Activated CD4-positive, alpha-beta T cell treated with anti-CD3 and anti-CD28 coated beads for 36 hours (primary cell): ENCODE data around the gene VSIG10. TPM values are rescaled to one million over a fixed set of nuclear protein-coding genes. Genes with fewer than 3 reads are reported as not detected.
"Not testable (repeated sequence)": the region's sequence is repeated elsewhere in the genome, so short reads cannot be mapped to it uniquely, and the experiment has no call there.

ENCODE experiments used
- ATAC-seq: fragments of 200-7000 bp; cut with Tn5 transposase; one replicate; pipeline ENCODE4 v1.10.0; 2021; ENCODE audit warnings: mild to moderate bottlenecking, moderate library complexity
- CTCF ChIA-PET: fragments of 350-600 bp; sonication (Branson Sonifier 250); formaldehyde crosslinking; loops from one replicate; lab custom pipeline; 2021; ENCODE audit warnings: antibody characterized with exemption; lab: Charles Lee
- POLR2A ChIA-PET: fragments of 350-600 bp; sonication (Branson Sonifier 250); formaldehyde crosslinking; loops from one replicate; lab custom pipeline; 2021; ENCODE audit warnings: antibody characterized with exemption, inconsistent platforms; lab: Charles Lee
- DNase-seq: peaks from one replicate; pipeline ENCODE4 v3.0.0-alpha.2; 2020
- H3K27ac Mint-ChIP-seq: one replicate; pipeline ENCODE4 v1.8.0; 2021; ENCODE audit warnings: mixed read lengths
- H3K27me3 Mint-ChIP-seq: one replicate; pipeline ENCODE4 v1.8.0; 2021; ENCODE audit warnings: mixed read lengths
- H3K36me3 Mint-ChIP-seq: one replicate; pipeline ENCODE4 v1.8.0; 2021; ENCODE audit warnings: low read depth, mixed read lengths
- H3K4me1 Mint-ChIP-seq: one replicate; pipeline ENCODE4 v1.8.0; 2021; ENCODE audit warnings: mixed read lengths
- H3K4me3 Mint-ChIP-seq: one replicate; pipeline ENCODE4 v1.8.0; 2021; ENCODE audit warnings: mild to moderate bottlenecking, moderate library complexity, mixed read lengths
- H3K9me3 Mint-ChIP-seq: one replicate; pipeline ENCODE4 v1.8.0; 2021; ENCODE audit warnings: low read depth, mixed read lengths
- intact Hi-C, 2 experiments: fragments of 100-400 bp; cut with DNase I in 1 of 2; cut with micrococcal nuclease in 1 of 2; formaldehyde crosslinking; loops; one replicate each; pipeline versions ENCODE4 v1.14.2 to v1.15.1; 2022 to 2024; cut with DNase I, micrococcal nuclease
- total RNA-seq, 2 experiments: library from RNA; stranded (reverse); gene quantifications; one replicate each; pipeline ENCODE4 v1.2.3, GENCODE V29; 2021

Gene VSIG10
- total RNA-seq, 2 experiments from 2014 or later = 6.5 to 8.2 TPM

DNA sequence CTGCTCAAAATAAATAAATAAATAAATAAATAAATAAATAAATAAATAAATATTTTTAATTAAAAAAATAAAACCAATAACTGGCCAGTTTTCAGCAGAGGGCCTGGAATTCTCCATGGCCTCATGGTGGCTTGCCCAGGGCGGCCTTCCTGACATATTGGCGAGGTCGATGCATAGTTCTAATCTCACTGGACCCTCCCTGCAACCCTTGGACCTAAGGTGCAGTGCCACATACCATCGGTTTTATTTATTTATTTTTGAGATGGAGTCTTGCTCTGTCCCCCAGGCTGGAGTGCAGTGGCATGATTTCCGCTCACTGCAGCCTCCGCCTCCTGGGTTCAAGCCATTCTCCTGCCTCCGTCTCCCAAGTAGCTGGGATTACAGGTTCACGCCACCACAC is 3.9 kb upstream of the VSIG10 start:
- H3K36me3 Mint-ChIP-seq = no peaks in the 10 kb centered on the region
- ATAC-seq (no peak), DNase-seq (no peak)
- peaks cover 6% of the 10 kb centered on the region for H3K4me1 Mint-ChIP-seq
- no peak overlapping the region for H3K4me3 Mint-ChIP-seq
- H3K27ac Mint-ChIP-seq = no peak overlapping the region
- H3K27me3 Mint-ChIP-seq = peaks cover 8% of the 10 kb centered on the region
- H3K9me3 Mint-ChIP-seq = no peaks in the 10 kb centered on the region
- ChIA-PET CTCF (interaction anchor here (0.8 kb wide), 1 partner anchor 235 kb away, joined by 4 read pairs; no protein-coding TSS in a partner anchor), POLR2A (no interaction called here)
- intact Hi-C loops = loop anchor here in 1 of 2 experiments (10.0 kb wide), 1 partner anchor 233 kb away; no protein-coding TSS in a partner anchor

DNA sequence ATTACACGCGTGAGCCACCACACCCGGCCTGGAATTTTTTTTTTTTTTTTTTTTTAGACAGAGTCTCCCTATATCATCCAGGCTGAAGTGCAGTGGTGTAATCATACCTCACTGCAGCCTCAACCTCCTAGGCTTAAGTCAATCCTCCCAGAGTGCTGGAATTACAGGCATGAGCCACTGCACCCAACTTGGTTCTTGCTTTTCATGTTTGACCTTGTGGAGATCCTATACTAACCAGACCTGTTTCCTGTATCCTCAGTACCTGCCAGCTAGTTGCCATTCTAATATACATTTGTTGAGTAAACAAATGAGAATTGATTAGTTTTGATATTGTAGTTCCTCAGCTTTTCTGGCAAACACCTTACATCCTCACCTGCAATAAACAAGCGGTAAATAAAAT is 3.2 kb upstream of the VSIG10 start:
- H3K4me1 Mint-ChIP-seq = peaks cover 6% of the 10 kb centered on the region
- ChIA-PET POLR2A (no interaction called here), CTCF (no interaction called here)
- no peak overlapping the region for H3K4me3 Mint-ChIP-seq
- peaks cover 13% of the 10 kb centered on the region for H3K27me3 Mint-ChIP-seq
- DNase-seq = no peak
- intact Hi-C loops = loop anchor here in 1 of 2 experiments (10.0 kb wide), 1 partner anchor 232 kb away; no protein-coding TSS in a partner anchor
- H3K27ac Mint-ChIP-seq = no peak overlapping the region
- H3K36me3 Mint-ChIP-seq = no peaks in the 10 kb centered on the region
- H3K9me3 Mint-ChIP-seq = no peaks in the 10 kb centered on the region
- ATAC-seq = no peak

DNA sequence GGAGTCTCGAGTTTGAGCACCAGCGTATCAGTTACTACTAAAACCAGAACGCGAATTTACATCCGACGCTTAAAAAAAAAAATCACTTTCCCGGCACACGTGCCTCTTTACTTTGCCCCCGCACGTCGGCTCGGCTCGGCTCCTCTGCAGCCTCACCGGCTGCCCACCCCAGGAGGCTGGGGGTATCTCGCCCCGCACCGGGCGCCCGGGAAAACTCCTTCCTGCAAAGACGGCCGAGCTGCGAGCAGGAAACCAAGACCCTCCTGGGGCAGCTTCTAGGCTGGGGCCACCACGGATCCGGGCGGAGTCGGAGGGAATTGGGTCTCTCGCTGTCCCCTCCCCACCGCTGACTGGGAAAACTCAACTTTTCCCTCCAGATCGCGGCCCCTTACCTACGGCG is 610 bp downstream of the VSIG10 start:
- ChIA-PET POLR2A (no interaction called here), CTCF (no interaction called here)
- no peaks in the 10 kb centered on the region for H3K9me3 Mint-ChIP-seq
- no peak overlapping the region for H3K27ac Mint-ChIP-seq
- DNase-seq (peak; percentile 29), ATAC-seq (peak; percentile 20)
- H3K27me3 Mint-ChIP-seq = peaks cover 19% of the 10 kb centered on the region
- peak overlapping the region; percentile 71 for H3K4me3 Mint-ChIP-seq
- no peaks in the 10 kb centered on the region for H3K36me3 Mint-ChIP-seq
- peaks cover 6% of the 10 kb centered on the region for H3K4me1 Mint-ChIP-seq
- intact Hi-C loops = loop anchor here in 1 of 2 experiments (10.0 kb wide), 1 partner anchor 228 kb away; no protein-coding TSS in a partner anchor

DNA sequence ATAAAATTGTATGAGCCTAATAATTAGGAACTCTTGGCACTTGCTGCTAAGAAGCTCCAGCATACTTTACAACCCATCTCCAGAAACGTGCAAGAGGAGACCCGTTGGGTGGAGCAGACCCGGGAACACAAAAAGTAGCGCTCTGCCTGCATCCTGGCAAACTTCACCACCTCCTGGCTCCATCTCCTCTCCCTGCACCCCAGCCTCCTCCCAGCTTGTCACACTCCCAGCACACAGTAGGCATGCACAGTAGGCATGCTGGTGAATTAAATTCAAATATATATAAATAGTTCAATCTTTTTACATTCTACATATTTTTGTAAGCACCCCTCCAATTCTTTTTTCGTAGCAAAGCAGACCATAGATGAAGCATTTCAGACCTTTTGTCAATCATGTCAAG is 1.2 kb downstream of the VSIG10 start:
- intact Hi-C loops = loop anchor here in 1 of 2 experiments (10.0 kb wide), 1 partner anchor 228 kb away; no protein-coding TSS in a partner anchor
- no peaks in the 10 kb centered on the region for H3K9me3 Mint-ChIP-seq
- peaks cover 6% of the 10 kb centered on the region for H3K4me1 Mint-ChIP-seq
- CTCF ChIA-PET = interaction anchor here (0.6 to 1.0 kb wide), 3 partner anchors 25 to 1401 kb away, joined by 3 to 4 read pairs (median 3); partner anchors contain the start of gene PEBP1
- peak overlapping the region; percentile 71 for H3K4me3 Mint-ChIP-seq
- peaks cover 19% of the 10 kb centered on the region for H3K27me3 Mint-ChIP-seq
- no peaks in the 10 kb centered on the region for H3K36me3 Mint-ChIP-seq
- ATAC-seq (no peak), DNase-seq (no peak)
- POLR2A ChIA-PET = no interaction called here
- no peak overlapping the region for H3K27ac Mint-ChIP-seq

DNA sequence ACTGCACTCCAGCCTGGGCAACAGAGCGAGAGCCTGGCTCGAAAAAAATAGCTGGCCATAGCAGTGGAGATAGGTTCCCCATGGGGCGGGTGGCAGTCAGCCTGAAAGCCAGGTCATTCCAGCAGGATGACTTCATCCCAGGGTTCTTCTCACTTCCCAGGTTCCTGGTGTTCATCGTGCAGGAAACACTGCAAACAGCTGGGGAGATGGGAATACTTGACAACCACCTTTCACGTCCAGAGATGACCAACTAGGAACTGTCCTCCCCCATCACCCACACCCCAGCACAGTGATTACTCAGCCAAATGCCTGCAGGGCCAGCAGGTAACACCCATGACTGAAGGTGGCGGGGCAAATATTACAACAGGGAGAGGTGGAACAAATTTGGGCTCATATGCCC is 1.7 kb downstream of the VSIG10 start:
- Mint-ChIP-seq H3K27me3 (peaks cover 19% of the 10 kb centered on the region), H3K4me3 (no peak overlapping the region), H3K27ac (no peak overlapping the region), H3K4me1 (peaks cover 6% of the 10 kb centered on the region), H3K36me3 (no peaks in the 10 kb centered on the region), H3K9me3 (no peaks in the 10 kb centered on the region)
- ATAC-seq (no peak), DNase-seq (no peak)
- ChIA-PET POLR2A (no interaction called here), CTCF (interaction anchor here (0.6 to 1.0 kb wide), 4 partner anchors 17 to 1401 kb away, joined by 3 to 4 read pairs (median 4); partner anchors contain the start of gene PEBP1)
- intact Hi-C loops = loop anchor here in 1 of 2 experiments (10.0 kb wide), 1 partner anchor 227 kb away; no protein-coding TSS in a partner anchor

DNA sequence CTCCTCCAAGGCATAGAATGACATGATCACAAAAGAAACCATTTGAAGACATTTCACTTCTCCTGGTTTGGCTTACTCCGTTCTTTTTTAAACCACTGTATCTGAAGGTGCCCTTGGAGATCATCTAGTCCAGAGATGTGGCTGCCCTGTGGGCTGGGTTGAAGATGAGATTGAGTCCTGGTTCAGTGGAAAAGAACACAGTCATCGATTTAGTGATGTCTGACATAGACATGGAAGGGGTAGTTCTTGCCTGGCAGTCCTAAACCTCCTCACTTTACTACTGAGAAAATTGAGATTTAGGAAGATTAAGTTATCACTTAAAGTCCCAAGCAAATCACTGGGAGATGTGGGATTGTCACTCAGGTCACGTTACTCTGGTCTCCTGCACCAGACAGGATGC is 2.8 kb downstream of the VSIG10 start:
- Mint-ChIP-seq H3K27me3 (peaks cover 19% of the 10 kb centered on the region), H3K27ac (no peak overlapping the region), H3K4me1 (peaks cover 6% of the 10 kb centered on the region), H3K36me3 (no peaks in the 10 kb centered on the region), H3K9me3 (no peaks in the 10 kb centered on the region), H3K4me3 (no peak overlapping the region)
- CTCF ChIA-PET = interaction anchor here (0.9 kb wide), 1 partner anchor 16 kb away, joined by 4 read pairs; no protein-coding TSS in a partner anchor
- intact Hi-C loops = loop anchor here in 1 of 2 experiments (10.0 kb wide), 1 partner anchor 226 kb away; no protein-coding TSS in a partner anchor
- no peak for DNase-seq
- ATAC-seq = no peak
- POLR2A ChIA-PET = no interaction called here

DNA sequence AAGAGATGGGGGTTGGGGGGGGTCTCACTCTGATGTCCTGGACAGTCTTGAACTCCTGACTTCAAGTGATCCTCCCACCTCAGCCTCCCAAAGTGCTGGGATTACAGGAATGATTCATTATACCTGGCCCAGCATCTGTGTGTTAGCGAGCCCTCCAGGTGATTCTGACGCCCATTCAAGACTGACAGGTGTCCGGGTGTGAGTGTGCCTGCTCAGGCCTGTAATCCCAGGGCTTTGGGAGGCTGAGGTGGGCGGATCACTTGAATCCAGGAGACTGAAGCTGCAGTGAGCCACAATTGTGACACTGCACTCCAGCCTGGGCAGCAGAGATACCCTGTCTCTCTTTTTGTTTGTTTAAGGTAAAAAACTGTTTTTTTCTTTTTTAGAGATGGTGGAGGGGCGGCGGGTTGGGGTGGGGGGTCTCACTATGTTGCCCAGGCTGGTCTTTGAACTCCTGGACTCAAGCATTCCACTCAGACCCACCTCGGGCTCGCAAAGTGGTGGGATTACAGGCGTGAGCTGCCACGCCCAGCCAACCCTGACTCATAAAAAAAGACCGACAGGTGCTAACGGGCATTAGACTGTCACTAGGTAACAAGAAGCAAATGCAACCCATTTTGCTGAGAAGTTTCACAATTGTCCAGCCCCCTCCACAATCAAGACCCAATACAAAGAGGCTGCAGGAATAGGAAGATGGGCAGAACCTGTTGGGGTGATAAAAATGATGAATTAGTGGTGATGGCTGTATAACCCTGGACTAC is 4.7 kb downstream of the VSIG10 start:
- no peak overlapping the region for H3K4me3 Mint-ChIP-seq
- POLR2A ChIA-PET = no interaction called here
- intact Hi-C loops = no loop called here
- H3K27me3 Mint-ChIP-seq = peaks cover 15% of the 10 kb centered on the region
- peaks cover 3% of the 10 kb centered on the region for H3K4me1 Mint-ChIP-seq
- CTCF ChIA-PET = no interaction called here
- ATAC-seq (no peak), DNase-seq (no peak)
- H3K9me3 Mint-ChIP-seq = no peaks in the 10 kb centered on the region
- no peak overlapping the region for H3K27ac Mint-ChIP-seq
- no peaks in the 10 kb centered on the region for H3K36me3 Mint-ChIP-seq

DNA sequence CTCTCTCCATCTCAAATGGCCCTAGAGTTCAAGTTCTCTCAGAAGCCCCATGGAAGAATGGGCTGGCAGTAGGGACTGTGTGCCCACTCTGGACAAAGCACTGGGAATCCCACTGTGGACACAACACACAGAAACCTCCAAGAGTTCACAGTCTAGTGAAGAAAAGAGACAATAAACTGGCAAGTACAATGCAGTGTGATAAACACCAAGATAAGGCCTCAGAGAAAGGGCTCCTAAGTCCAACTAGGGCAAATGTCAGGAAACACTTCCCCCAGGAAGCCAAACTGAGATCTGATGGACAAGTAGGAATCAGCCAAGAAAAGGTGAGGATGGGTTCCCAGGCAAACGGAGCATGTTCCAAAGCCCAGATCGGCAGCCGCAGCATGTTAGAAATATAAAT is 5.4 kb downstream of the VSIG10 start:
- H3K36me3 Mint-ChIP-seq = no peaks in the 10 kb centered on the region
- no peak overlapping the region for H3K27ac Mint-ChIP-seq
- H3K4me3 Mint-ChIP-seq = no peak overlapping the region
- ATAC-seq (no peak), DNase-seq (no peak)
- POLR2A ChIA-PET = no interaction called here
- no peaks in the 10 kb centered on the region for H3K9me3 Mint-ChIP-seq
- peaks cover 3% of the 10 kb centered on the region for H3K4me1 Mint-ChIP-seq
- intact Hi-C loops = no loop called here
- H3K27me3 Mint-ChIP-seq = peaks cover 15% of the 10 kb centered on the region
- CTCF ChIA-PET = no interaction called here

DNA sequence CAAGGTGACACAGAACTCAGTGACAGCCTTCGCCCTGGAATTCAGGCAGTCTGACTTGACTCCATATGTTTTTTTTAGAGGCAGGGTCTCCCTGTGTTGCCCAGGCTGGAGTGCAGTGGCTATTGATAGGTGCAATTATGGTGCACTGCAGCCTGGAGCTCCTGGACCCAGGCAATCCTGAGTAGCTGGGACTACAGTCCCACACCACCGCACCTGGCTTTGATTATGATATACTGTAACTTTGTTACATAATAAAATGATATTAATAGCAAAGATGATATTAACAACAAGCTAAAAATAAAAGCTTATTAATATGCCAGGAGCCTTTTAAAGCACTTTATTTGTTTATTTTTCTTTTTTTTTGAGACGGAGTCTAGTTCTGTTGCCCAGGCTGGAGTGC is 9.8 kb downstream of the VSIG10 start:
- Mint-ChIP-seq H3K9me3 (no peaks in the 10 kb centered on the region), H3K4me1 (no peaks in the 10 kb centered on the region), H3K4me3 (no peak overlapping the region), H3K27ac (no peak overlapping the region), H3K27me3 (no peaks in the 10 kb centered on the region), H3K36me3 (no peaks in the 10 kb centered on the region)
- CTCF ChIA-PET = no interaction called here
- intact Hi-C loops = no loop called here
- POLR2A ChIA-PET = no interaction called here
- ATAC-seq (no peak), DNase-seq (no peak)

DNA sequence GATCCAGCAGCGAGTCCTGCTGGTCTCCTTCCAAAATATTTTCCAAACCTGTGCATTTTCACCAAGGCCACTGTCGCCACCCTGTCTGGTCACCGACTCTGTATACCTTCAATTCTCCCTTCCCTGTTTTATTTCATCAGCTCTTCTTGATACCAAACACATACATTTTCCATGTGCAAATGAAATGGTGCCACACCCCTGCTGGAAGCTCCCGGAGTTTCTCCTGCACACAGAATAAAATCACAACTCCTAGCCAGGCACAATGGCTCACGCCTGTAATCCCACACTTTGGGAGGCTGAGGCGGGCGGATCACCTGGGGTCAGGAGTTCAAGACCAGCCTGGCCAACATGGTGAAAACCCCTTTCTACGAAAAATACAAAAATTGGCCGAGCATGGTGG is 14.0 kb downstream of the VSIG10 start:
- no peak overlapping the region for H3K4me3 Mint-ChIP-seq
- no peaks in the 10 kb centered on the region for H3K9me3 Mint-ChIP-seq
- H3K27me3 Mint-ChIP-seq = no peaks in the 10 kb centered on the region
- ChIA-PET POLR2A (no interaction called here), CTCF (interaction anchor here (0.6 kb wide), 1 partner anchor 7 kb away, joined by 4 read pairs; no protein-coding TSS in a partner anchor)
- H3K4me1 Mint-ChIP-seq = no peaks in the 10 kb centered on the region
- intact Hi-C loops = no loop called here
- DNase-seq (no peak), ATAC-seq (no peak)
- no peaks in the 10 kb centered on the region for H3K36me3 Mint-ChIP-seq
- H3K27ac Mint-ChIP-seq = no peak overlapping the region

DNA sequence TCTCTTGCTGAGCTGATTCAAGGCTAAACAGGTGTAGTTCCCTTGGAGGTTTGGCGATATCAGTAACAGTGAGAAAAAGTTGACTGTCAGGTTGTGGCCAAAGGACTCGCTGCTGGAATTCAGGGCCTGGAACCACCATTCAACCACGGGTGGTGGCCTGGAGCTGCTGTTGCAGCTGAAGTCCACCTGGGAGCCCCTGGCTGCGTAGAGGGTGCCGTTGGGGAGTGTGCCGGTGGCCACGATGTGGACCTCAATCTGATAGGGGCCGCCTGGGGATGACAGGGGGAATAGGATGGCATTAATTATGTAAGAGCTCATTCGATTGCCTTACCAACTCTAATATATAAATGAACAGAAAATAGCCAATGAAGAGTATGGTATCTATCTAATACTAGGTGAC is 21.6 kb downstream of the VSIG10 start:
- no peaks in the 10 kb centered on the region for H3K27me3 Mint-ChIP-seq
- H3K4me1 Mint-ChIP-seq = no peaks in the 10 kb centered on the region
- H3K4me3 Mint-ChIP-seq = no peak overlapping the region
- ChIA-PET POLR2A (no interaction called here), CTCF (interaction anchor here (0.8 kb wide), 1 partner anchor 8 kb away, joined by 4 read pairs; no protein-coding TSS in a partner anchor)
- H3K27ac Mint-ChIP-seq = no peak overlapping the region
- H3K9me3 Mint-ChIP-seq = peaks cover 3% of the 10 kb centered on the region
- H3K36me3 Mint-ChIP-seq = no peaks in the 10 kb centered on the region
- intact Hi-C loops = no loop called here
- no peak for ATAC-seq
- DNase-seq = no peak

DNA sequence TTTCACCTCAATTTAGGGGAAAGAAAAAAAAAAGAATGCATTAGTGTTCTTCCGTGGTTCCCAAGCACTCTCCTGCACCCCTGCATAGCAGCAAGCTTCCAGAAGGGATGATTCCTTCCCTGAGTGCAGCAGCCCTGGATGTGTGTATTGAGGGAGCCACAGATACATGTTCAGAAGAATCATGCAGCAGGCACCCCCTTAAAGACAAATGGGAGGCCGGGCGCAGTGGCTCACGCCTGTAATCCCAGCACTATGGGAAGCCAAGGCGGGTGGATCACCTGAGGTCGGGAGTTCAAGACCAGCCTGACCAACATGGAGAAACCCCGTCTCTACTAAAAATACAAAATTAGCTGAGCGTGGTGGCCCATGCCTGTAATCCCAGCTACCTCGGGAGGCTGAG is 22.3 kb downstream of the VSIG10 start:
- intact Hi-C loops, ATAC-seq, H3K27ac Mint-ChIP-seq: not testable (repeated sequence)

More for the DNA sequence above, 22.3 kb downstream of the VSIG10 start:
- POLR2A ChIA-PET, DNase-seq, H3K27me3 Mint-ChIP-seq, H3K36me3 Mint-ChIP-seq, H3K9me3 Mint-ChIP-seq, H3K4me1 Mint-ChIP-seq, H3K4me3 Mint-ChIP-seq, CTCF ChIA-PET: not testable (repeated sequence)
